ENCODE data around the gene PRSS22.

GRCh38 chr16:2852003-2852730, 5.8 kb downstream of the PRSS22 start:
- TF ChIP-seq EZH2phosphoT487 (IDR thresholded peaks at IDR 0.05; ENCODE audit: unreplicated experiment) (no peak), POLR2AphosphoS5 (IDR thresholded peaks at IDR 0.05; ENCODE audit: low read depth) (no peak), CTCF (conservative IDR thresholded peaks at IDR 0.05; ENCODE audit: low read depth in 2 of 2) (no peak), STAT1 (IDR thresholded peaks at IDR 0.05; ENCODE audit: unreplicated experiment) (no peak), EZH2 (IDR thresholded peaks at IDR 0.05; ENCODE audit: low read depth, unreplicated experiment) (no peak), NANOG (IDR thresholded peaks at IDR 0.05; ENCODE audit: borderline replicate concordance) (no peak), CREB1 (CRISPR knock-in tag; IDR thresholded peaks at IDR 0.05; ENCODE audit: low read depth) (no peak), JUNB (IDR thresholded peaks at IDR 0.05; ENCODE audit: unreplicated experiment) (no peak), ZNF331 (CRISPR knock-in tag; IDR thresholded peaks at IDR 0.05; ENCODE audit: low read depth) (no peak)
- TF ChIP-seq, protein P1, sequence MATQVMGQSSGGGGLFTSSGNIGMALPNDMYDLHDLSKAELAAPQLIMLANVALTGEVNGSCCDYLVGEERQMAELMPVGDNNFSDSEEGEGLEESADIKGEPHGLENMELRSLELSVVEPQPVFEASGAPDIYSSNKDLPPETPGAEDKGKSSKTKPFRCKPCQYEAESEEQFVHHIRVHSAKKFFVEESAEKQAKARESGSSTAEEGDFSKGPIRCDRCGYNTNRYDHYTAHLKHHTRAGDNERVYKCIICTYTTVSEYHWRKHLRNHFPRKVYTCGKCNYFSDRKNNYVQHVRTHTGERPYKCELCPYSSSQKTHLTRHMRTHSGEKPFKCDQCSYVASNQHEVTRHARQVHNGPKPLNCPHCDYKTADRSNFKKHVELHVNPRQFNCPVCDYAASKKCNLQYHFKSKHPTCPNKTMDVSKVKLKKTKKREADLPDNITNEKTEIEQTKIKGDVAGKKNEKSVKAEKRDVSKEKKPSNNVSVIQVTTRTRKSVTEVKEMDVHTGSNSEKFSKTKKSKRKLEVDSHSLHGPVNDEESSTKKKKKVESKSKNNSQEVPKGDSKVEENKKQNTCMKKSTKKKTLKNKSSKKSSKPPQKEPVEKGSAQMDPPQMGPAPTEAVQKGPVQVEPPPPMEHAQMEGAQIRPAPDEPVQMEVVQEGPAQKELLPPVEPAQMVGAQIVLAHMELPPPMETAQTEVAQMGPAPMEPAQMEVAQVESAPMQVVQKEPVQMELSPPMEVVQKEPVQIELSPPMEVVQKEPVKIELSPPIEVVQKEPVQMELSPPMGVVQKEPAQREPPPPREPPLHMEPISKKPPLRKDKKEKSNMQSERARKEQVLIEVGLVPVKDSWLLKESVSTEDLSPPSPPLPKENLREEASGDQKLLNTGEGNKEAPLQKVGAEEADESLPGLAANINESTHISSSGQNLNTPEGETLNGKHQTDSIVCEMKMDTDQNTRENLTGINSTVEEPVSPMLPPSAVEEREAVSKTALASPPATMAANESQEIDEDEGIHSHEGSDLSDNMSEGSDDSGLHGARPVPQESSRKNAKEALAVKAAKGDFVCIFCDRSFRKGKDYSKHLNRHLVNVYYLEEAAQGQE (IDR thresholded peaks at IDR 0.05; ENCODE audit: unreplicated experiment): no peak
- TF ChIP-seq, protein P2, sequence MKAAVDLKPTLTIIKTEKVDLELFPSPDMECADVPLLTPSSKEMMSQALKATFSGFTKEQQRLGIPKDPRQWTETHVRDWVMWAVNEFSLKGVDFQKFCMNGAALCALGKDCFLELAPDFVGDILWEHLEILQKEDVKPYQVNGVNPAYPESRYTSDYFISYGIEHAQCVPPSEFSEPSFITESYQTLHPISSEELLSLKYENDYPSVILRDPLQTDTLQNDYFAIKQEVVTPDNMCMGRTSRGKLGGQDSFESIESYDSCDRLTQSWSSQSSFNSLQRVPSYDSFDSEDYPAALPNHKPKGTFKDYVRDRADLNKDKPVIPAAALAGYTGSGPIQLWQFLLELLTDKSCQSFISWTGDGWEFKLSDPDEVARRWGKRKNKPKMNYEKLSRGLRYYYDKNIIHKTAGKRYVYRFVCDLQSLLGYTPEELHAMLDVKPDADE (IDR thresholded peaks at IDR 0.05): no peak

Data from GM23338 (cell line).